ENCODE results near the gene TSPAN4.
A peak's percentile ranks its signal among the peaks of the same experiment; 100 is the strongest.

The TSPAN4 gene

GRCh38 chr11:829176-829846, 13.3 kb upstream of the TSPAN4 start:
- peaks cover 19% of the 10 kb centered on the region for H3K36me3 ChIP-seq
- no peak for TF ChIP-seq CTCF (IDR thresholded peaks at IDR 0.05; ENCODE audit: low read depth, low read length)
- H3K9me3 ChIP-seq (ENCODE audit: severe bottlenecking) = no peaks in the 10 kb centered on the region
- peak overlapping the region; percentile 97 for H3K27ac ChIP-seq
- no peak overlapping the region for H3K4me3 ChIP-seq (ENCODE audit: low read depth, low read length)
- no peak for DNase-seq
- H3K27me3 ChIP-seq (ENCODE audit: insufficient read depth, low read depth, severe bottlenecking) = no peaks in the 10 kb centered on the region

GRCh38 chr11:829847-830294, 12.8 kb upstream of the TSPAN4 start:
- Histone ChIP-seq H3K36me3 (peaks cover 19% of the 10 kb centered on the region), H3K27ac (peak overlapping the region; percentile 97), H3K27me3 (ENCODE audit: insufficient read depth, low read depth, severe bottlenecking) (no peaks in the 10 kb centered on the region), H3K9me3 (ENCODE audit: severe bottlenecking) (no peaks in the 10 kb centered on the region), H3K4me3 (ENCODE audit: low read depth, low read length) (peak overlapping the region; percentile 19)
- TF ChIP-seq CTCF (IDR thresholded peaks at IDR 0.05; ENCODE audit: low read depth, low read length) = no peak
- no peak for DNase-seq

GRCh38 chr11:830295-831117, 12.1 kb upstream of the TSPAN4 start:
- no peaks in the 10 kb centered on the region for H3K27me3 ChIP-seq (ENCODE audit: insufficient read depth, low read depth, severe bottlenecking)
- peaks cover 20% of the 10 kb centered on the region for H3K36me3 ChIP-seq
- DNase-seq = peak; percentile 87
- TF ChIP-seq CTCF (IDR thresholded peaks at IDR 0.05; ENCODE audit: low read depth, low read length) = no peak
- peak overlapping the region; percentile 51 for H3K4me3 ChIP-seq (ENCODE audit: low read depth, low read length)
- no peaks in the 10 kb centered on the region for H3K9me3 ChIP-seq (ENCODE audit: severe bottlenecking)
- peak overlapping the region; percentile 97 for H3K27ac ChIP-seq

GRCh38 chr11:831118-831864, 11.4 kb upstream of the TSPAN4 start:
- Histone ChIP-seq H3K27ac (peak overlapping the region; percentile 80; the same call in 1 of the 2 replicates), H3K27me3 (ENCODE audit: insufficient read depth, low read depth, severe bottlenecking) (no peaks in the 10 kb centered on the region), H3K36me3 (peaks cover 26% of the 10 kb centered on the region), H3K9me3 (ENCODE audit: severe bottlenecking) (no peaks in the 10 kb centered on the region), H3K4me3 (ENCODE audit: low read depth, low read length) (peak overlapping the region; percentile 51)
- DNase-seq = no peak
- TF ChIP-seq CTCF (IDR thresholded peaks at IDR 0.05; ENCODE audit: low read depth, low read length) = no peak

- Histone ChIP-seq H3K9me3 (ENCODE audit: severe bottlenecking) (no peaks in the 10 kb centered on the region), H3K27ac (peak overlapping the region; percentile 80), H3K36me3 (peaks cover 33% of the 10 kb centered on the region), H3K27me3 (ENCODE audit: insufficient read depth, low read depth, severe bottlenecking) (no peaks in the 10 kb centered on the region), H3K4me3 (ENCODE audit: low read depth, low read length) (peak overlapping the region; percentile 52)
- no peak for DNase-seq
- TF ChIP-seq CTCF (IDR thresholded peaks at IDR 0.05; ENCODE audit: low read depth, low read length) = no peak
Observed at GRCh38 chr11:831961-832528, 10.6 kb upstream of the TSPAN4 start.

Data from WERI-Rb-1 (cell line).